Measurements from ENCODE around the gene TAAR9.

- TF ChIP-seq, protein P1, sequence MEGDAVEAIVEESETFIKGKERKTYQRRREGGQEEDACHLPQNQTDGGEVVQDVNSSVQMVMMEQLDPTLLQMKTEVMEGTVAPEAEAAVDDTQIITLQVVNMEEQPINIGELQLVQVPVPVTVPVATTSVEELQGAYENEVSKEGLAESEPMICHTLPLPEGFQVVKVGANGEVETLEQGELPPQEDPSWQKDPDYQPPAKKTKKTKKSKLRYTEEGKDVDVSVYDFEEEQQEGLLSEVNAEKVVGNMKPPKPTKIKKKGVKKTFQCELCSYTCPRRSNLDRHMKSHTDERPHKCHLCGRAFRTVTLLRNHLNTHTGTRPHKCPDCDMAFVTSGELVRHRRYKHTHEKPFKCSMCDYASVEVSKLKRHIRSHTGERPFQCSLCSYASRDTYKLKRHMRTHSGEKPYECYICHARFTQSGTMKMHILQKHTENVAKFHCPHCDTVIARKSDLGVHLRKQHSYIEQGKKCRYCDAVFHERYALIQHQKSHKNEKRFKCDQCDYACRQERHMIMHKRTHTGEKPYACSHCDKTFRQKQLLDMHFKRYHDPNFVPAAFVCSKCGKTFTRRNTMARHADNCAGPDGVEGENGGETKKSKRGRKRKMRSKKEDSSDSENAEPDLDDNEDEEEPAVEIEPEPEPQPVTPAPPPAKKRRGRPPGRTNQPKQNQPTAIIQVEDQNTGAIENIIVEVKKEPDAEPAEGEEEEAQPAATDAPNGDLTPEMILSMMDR (IDR thresholded peaks at IDR 0.05) = no peak
- TF ChIP-seq EP300 (IDR thresholded peaks at IDR 0.05; ENCODE audit: borderline replicate concordance in 1 of 2, low read depth in 1 of 2, low read length in 1 of 2) (no peak), MAX (IDR thresholded peaks at IDR 0.05; ENCODE audit: low read depth) (no peak), SMC3 (IDR thresholded peaks at IDR 0.05; ENCODE audit: low read depth, low read length) (no peak), JUND (IDR thresholded peaks at IDR 0.05) (no peak), TEAD4 (IDR thresholded peaks at IDR 0.05; ENCODE audit: borderline replicate concordance, insufficient read depth) (no peak), YY1 (IDR thresholded peaks at IDR 0.05; ENCODE audit: low read depth) (no peak), POLR2AphosphoS5 (IDR thresholded peaks at IDR 0.05; ENCODE audit: low read depth, low read length) (no peak), NRF1 (IDR thresholded peaks at IDR 0.05; ENCODE audit: low read depth, low read length) (no peak), EZH2phosphoT487 (IDR thresholded peaks at IDR 0.05; ENCODE audit: borderline replicate concordance, low read depth) (no peak)
- TF ChIP-seq, protein P2, sequence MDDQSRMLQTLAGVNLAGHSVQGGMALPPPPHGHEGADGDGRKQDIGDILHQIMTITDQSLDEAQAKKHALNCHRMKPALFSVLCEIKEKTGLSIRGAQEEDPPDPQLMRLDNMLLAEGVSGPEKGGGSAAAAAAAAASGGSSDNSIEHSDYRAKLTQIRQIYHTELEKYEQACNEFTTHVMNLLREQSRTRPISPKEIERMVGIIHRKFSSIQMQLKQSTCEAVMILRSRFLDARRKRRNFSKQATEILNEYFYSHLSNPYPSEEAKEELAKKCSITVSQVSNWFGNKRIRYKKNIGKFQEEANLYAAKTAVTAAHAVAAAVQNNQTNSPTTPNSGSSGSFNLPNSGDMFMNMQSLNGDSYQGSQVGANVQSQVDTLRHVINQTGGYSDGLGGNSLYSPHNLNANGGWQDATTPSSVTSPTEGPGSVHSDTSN (IDR thresholded peaks at IDR 0.05) = no peak
- TF ChIP-seq, protein P3, sequence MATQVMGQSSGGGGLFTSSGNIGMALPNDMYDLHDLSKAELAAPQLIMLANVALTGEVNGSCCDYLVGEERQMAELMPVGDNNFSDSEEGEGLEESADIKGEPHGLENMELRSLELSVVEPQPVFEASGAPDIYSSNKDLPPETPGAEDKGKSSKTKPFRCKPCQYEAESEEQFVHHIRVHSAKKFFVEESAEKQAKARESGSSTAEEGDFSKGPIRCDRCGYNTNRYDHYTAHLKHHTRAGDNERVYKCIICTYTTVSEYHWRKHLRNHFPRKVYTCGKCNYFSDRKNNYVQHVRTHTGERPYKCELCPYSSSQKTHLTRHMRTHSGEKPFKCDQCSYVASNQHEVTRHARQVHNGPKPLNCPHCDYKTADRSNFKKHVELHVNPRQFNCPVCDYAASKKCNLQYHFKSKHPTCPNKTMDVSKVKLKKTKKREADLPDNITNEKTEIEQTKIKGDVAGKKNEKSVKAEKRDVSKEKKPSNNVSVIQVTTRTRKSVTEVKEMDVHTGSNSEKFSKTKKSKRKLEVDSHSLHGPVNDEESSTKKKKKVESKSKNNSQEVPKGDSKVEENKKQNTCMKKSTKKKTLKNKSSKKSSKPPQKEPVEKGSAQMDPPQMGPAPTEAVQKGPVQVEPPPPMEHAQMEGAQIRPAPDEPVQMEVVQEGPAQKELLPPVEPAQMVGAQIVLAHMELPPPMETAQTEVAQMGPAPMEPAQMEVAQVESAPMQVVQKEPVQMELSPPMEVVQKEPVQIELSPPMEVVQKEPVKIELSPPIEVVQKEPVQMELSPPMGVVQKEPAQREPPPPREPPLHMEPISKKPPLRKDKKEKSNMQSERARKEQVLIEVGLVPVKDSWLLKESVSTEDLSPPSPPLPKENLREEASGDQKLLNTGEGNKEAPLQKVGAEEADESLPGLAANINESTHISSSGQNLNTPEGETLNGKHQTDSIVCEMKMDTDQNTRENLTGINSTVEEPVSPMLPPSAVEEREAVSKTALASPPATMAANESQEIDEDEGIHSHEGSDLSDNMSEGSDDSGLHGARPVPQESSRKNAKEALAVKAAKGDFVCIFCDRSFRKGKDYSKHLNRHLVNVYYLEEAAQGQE (IDR thresholded peaks at IDR 0.05; ENCODE audit: low read depth, low read length) = no peak
These were observed 10.3 kb upstream of the TAAR9 start for GRCh38 chr6:132527791-132528190.

All from SK-N-SH (cell line).